ENCODE measurements around the gene GRIA1.
"Not testable (repeated sequence)": the region's sequence is repeated elsewhere in the genome, so short reads cannot be mapped to it uniquely, and the experiment has no call there.

Gene GRIA1

DNA sequence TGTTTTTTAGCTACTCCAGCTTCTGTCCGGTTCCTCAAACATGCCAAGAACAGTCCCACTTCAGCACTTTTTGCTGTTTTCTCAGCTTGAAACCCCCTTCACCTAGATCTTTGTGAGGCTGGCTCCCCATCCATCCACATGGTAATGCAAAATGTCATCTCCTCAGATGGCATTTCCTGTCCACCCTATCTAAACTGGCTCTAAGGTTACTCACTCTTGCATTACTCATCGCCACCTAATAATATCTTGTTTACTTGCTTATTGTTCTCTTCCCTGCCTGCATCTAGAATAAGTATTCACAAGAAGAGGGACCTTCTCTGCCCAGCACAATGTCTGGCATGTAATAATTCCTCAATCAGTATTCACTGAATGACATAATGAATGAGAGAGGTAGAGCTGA, 328.2 kb downstream of the GRIA1 start:
- TF ChIP-seq, protein P1, sequence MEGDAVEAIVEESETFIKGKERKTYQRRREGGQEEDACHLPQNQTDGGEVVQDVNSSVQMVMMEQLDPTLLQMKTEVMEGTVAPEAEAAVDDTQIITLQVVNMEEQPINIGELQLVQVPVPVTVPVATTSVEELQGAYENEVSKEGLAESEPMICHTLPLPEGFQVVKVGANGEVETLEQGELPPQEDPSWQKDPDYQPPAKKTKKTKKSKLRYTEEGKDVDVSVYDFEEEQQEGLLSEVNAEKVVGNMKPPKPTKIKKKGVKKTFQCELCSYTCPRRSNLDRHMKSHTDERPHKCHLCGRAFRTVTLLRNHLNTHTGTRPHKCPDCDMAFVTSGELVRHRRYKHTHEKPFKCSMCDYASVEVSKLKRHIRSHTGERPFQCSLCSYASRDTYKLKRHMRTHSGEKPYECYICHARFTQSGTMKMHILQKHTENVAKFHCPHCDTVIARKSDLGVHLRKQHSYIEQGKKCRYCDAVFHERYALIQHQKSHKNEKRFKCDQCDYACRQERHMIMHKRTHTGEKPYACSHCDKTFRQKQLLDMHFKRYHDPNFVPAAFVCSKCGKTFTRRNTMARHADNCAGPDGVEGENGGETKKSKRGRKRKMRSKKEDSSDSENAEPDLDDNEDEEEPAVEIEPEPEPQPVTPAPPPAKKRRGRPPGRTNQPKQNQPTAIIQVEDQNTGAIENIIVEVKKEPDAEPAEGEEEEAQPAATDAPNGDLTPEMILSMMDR (IDR thresholded peaks at IDR 0.05; ENCODE audit: borderline replicate concordance, insufficient read depth, low read depth, low read length) = no peak
- H3K4me3 ChIP-seq (ENCODE audit: low read depth, low read length) = no peak overlapping the region

GRCh38 chr5:153823036-153823435, 332.6 kb downstream of the GRIA1 start:
- no peak overlapping the region for H3K4me3 ChIP-seq (ENCODE audit: low read depth, low read length)

DNA sequence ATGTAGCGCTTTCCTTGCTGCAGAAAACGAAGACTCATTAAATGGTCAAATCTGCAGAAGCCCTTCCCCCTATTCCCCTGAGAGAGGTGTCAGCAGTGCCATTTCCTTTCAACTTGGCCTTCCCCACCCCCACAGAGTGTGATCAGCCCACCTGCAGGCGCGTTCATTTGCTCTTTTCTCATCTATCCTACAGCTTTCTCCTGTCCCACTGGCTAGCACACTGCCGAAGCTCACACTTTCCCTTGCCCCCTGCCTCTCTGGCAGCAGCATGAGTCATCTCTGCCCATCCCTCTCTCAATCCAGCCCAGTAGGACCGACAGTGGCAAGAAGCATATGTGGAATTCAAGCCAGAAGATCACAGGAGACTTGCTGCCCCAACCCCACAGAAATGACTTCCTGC, 334.4 kb downstream of the GRIA1 start:
- no peak overlapping the region for H3K4me3 ChIP-seq (ENCODE audit: low read depth, low read length)
- TF ChIP-seq, protein P1 (IDR thresholded peaks at IDR 0.05; ENCODE audit: borderline replicate concordance, insufficient read depth, low read depth, low read length) = no peak

More at GRCh38 chr5:153823036-153823435, 332.6 kb downstream of the GRIA1 start:
- TF ChIP-seq, protein P1 (IDR thresholded peaks at IDR 0.05; ENCODE audit: borderline replicate concordance, insufficient read depth, low read depth, low read length) = no peak

DNA sequence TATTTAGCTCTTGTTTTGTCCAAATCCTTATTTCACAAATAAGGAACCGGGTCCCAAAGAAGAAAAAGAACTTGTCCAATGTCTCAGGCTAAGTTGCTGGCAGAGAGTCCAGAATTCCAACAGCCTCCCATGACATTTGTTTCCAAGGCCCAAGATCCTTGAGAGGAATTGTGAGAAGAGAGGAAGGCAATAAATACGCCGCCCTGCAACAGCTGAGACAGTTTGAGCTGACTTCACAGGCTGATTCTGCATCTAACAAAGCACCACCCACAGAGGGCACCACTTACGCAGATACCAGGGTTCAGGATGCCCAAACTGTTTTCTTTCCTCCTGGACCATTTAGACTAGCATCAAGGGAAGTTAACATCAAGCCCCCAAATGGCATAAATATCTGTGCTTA, 336.9 kb downstream of the GRIA1 start:
- TF ChIP-seq, protein P1 (IDR thresholded peaks at IDR 0.05; ENCODE audit: borderline replicate concordance, insufficient read depth, low read depth, low read length) = no peak
- no peak overlapping the region for H3K4me3 ChIP-seq (ENCODE audit: low read depth, low read length)

GRCh38 chr5:153829510-153830065, 339.1 kb downstream of the GRIA1 start:
- TF ChIP-seq, protein P1 (IDR thresholded peaks at IDR 0.05; ENCODE audit: borderline replicate concordance, insufficient read depth, low read depth, low read length) = no peak

DNA sequence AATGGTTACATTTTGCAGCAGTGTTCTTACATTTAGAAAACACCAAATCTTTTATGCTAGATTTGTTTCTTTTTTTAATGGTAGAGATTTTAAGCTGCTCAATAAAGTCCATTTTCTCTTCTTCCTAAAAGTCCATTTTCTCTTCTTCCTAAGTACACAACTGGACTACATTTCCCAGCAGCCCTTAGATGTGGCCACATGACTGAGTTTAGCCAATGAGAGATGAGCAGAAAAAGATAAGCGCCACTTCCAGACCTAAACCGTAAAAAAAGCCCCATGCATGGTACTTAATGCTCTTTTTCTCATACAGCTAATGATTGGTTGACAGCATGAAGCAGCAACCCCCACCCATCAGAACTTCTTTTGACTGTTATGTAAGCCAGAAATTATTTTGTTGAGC, 341.5 kb downstream of the GRIA1 start:
- TF ChIP-seq, protein P1 (IDR thresholded peaks at IDR 0.05; ENCODE audit: borderline replicate concordance, insufficient read depth, low read depth, low read length) = no peak
- no peak overlapping the region for H3K4me3 ChIP-seq (ENCODE audit: low read depth, low read length)

More at GRCh38 chr5:153829510-153830065, 339.1 kb downstream of the GRIA1 start:
- no peak overlapping the region for H3K4me3 ChIP-seq (ENCODE audit: low read depth, low read length)

DNA sequence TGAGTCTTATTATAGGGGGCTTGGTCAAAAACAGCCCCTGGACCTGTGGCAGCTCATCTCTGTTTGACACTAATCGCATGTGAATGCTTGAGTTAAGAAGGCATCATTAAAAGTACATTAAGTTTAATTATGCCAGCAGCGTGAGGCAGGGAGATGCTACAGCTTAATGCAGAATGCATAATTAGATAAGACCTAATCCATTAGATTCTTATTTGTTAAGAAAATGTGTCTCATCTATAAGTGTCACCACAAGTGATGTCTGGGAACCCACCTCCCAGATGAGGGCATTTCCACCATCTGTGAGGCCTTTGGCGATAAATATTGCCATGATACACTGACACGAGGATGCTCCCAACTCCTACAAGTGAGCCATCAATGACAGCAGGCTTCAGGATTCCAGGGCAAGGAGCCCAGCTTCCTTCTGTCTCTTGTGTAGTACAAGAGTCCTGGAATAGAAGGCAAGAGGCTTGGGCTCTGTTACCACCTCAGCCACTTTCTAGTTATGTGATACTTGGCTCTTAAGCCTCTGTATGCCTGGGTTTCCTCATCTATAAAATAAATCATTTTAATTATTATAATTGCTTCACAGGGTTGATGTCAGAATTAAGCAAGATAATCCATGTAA, 345.5 kb downstream of the GRIA1 start:
- no peak overlapping the region for H3K4me3 ChIP-seq (ENCODE audit: low read depth, low read length)
- TF ChIP-seq, protein P1 (IDR thresholded peaks at IDR 0.05; ENCODE audit: borderline replicate concordance, insufficient read depth, low read depth, low read length) = no peak

DNA sequence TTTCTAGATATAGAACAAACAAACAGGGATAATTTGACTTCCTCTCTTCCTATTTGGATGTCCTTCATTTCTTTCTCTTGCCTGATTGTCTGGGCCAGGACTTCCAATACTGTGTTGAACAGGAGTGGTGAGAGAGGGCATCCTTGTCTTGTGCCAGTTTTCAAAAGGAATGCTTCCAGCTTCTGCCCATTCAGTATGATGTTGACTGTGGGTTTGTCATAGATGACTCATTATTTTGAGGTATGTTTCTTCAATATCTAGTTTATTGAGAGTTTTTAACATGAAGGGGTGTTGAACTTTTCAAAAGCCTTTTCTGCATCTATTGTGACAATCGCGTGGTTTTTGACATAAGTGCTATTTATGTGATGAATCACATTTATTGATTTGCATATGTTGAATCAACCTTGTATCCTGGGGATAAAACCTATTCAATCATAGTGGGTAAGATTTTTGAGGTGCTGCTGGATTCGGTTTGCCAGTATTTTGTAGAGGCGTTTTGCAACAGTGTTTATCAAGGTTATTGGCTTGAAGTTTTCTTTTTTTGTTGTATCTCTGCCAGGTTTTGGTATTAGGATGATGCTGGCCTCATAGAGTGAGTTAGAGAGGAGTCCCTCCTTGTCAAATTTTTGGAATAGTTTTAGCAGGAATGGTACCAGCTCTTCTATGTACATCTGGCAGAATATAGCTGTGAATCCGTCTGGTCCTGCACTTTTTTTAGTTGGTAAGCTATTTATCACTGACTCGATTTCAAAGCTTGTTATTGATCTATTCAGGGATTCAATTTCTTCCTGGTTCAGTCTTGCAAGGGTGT, 359.0 kb downstream of the GRIA1 start:
- not testable (repeated sequence) for H3K4me3 ChIP-seq (ENCODE audit: low read depth, low read length)
